WTC11 (cell line): ENCODE data around the gene SHPK. TPM values are rescaled to one million over a fixed set of nuclear protein-coding genes. Genes with fewer than 3 reads are reported as not detected.

Experiments used
- ATAC-seq: fragments of 200-7000 bp; cut with Tn5 transposase; 2 replicates; pipeline ENCODE4 v1.10.0; 2021; ENCODE audit warnings: mild to moderate bottlenecking, moderate library complexity
- CTCF ChIA-PET: fragments of 300-600 bp; sonication (Branson Sonifier 250); formaldehyde crosslinking; loops from one replicate; lab custom pipeline; 2021; ENCODE audit warnings: antibody characterized with exemption; lab: Charles Lee
- POLR2A ChIA-PET: fragments of 350-600 bp; sonication (Branson Sonifier 250); formaldehyde crosslinking; loops from one replicate; lab custom pipeline; 2021; ENCODE audit warnings: antibody characterized with exemption; lab: Charles Lee
- DNase-seq: peaks from one replicate; pipeline ENCODE4 v3.0.0; 2021; ENCODE audit warnings: low spot score
- H3K27ac Mint-ChIP-seq: 2 replicates; pipeline ENCODE4 v1.8.0; 2021; ENCODE audit warnings: mixed read lengths
- H3K27me3 Mint-ChIP-seq: 2 replicates; pipeline ENCODE4 v1.8.0; 2021; ENCODE audit warnings: low read depth, mild to moderate bottlenecking, moderate library complexity, mixed read lengths
- H3K36me3 Mint-ChIP-seq: 2 replicates; pipeline ENCODE4 v1.8.0; 2021; ENCODE audit warnings: mixed read lengths
- H3K4me1 Mint-ChIP-seq: 2 replicates; pipeline ENCODE4 v1.8.0; 2022; ENCODE audit warnings: mixed read lengths
- H3K4me3 Mint-ChIP-seq: 2 replicates; pipeline ENCODE4 v1.8.0; 2021; ENCODE audit warnings: mild to moderate bottlenecking, moderate library complexity, mixed read lengths
- H3K9me3 Mint-ChIP-seq: 2 replicates; pipeline ENCODE4 v1.8.0; 2021; ENCODE audit warnings: mixed read lengths
- PRRX2 ChIP-seq: fragments of 250-450 bp; sonication (Bioruptor Pico); IDR thresholded peaks from 2 replicates; pipeline ENCODE4 v1.8.0; 2021; ENCODE audit warnings: mild to moderate bottlenecking
- SMAD3 ChIP-seq: sonication (generic); formaldehyde crosslinking; IDR thresholded peaks from 2 replicates; pipeline ENCODE4 v1.8.0; 2022; ENCODE audit warnings: missing genetic modification reagents, mild to moderate bottlenecking, borderline replicate concordance
- SOX15 ChIP-seq: fragments of 250-450 bp; sonication (Bioruptor Pico); IDR thresholded peaks from 2 replicates; pipeline ENCODE4 v1.9.0; 2021; ENCODE audit warnings: mild to moderate bottlenecking
- ZNF232 ChIP-seq: sonication (generic); formaldehyde crosslinking; IDR thresholded peaks from 2 replicates; pipeline ENCODE4 v1.8.0; 2022; ENCODE audit warnings: mild to moderate bottlenecking, missing genetic modification reagents
- ZNF263 ChIP-seq: sonication (generic); formaldehyde crosslinking; IDR thresholded peaks from 2 replicates; pipeline ENCODE4 v1.8.1; 2022; ENCODE audit warnings: low read depth, mild to moderate bottlenecking, moderate library complexity, missing genetic modification reagents
- ZNF423 ChIP-seq: fragments of 250-450 bp; sonication (Bioruptor Pico); IDR thresholded peaks from 2 replicates; pipeline ENCODE4 v2.1.2; 2022; ENCODE audit warnings: mild to moderate bottlenecking, moderate library complexity
- total RNA-seq: library from RNA; stranded (reverse); gene quantifications from 3 replicates; pipeline ENCODE4 v1.2.3, GENCODE V29; 2021
- TF ChIP-seq, protein P1 (sequence below): sonication (generic); formaldehyde crosslinking; IDR thresholded peaks from 2 replicates; pipeline ENCODE4 v1.8.0; 2022; ENCODE audit warnings: missing genetic modification reagents
- TF ChIP-seq, protein P2 (sequence below): sonication (generic); formaldehyde crosslinking; IDR thresholded peaks from 2 replicates; pipeline ENCODE4 v1.8.1; 2022; ENCODE audit warnings: low read depth, mild to moderate bottlenecking, moderate library complexity, missing genetic modification reagents, borderline replicate concordance
- TF ChIP-seq, protein P3 (sequence below): sonication (generic); formaldehyde crosslinking; IDR thresholded peaks from 2 replicates; pipeline ENCODE4 v1.8.1; 2022; ENCODE audit warnings: mild to moderate bottlenecking, moderate library complexity, missing genetic modification reagents
- TF ChIP-seq, protein P4 (sequence below): sonication (generic); formaldehyde crosslinking; IDR thresholded peaks from 2 replicates; pipeline ENCODE4 v1.8.1; 2023; ENCODE audit warnings: mild to moderate bottlenecking, missing genetic modification reagents, borderline replicate concordance
- TF ChIP-seq, protein P5 (sequence below): sonication (generic); formaldehyde crosslinking; IDR thresholded peaks from 2 replicates; pipeline ENCODE4 v1.8.1; 2023; ENCODE audit warnings: mild to moderate bottlenecking, moderate library complexity, missing genetic modification reagents

The SHPK gene
- total RNA-seq, 1 experiment from 2014 or later: 29.2 TPM

DNA sequence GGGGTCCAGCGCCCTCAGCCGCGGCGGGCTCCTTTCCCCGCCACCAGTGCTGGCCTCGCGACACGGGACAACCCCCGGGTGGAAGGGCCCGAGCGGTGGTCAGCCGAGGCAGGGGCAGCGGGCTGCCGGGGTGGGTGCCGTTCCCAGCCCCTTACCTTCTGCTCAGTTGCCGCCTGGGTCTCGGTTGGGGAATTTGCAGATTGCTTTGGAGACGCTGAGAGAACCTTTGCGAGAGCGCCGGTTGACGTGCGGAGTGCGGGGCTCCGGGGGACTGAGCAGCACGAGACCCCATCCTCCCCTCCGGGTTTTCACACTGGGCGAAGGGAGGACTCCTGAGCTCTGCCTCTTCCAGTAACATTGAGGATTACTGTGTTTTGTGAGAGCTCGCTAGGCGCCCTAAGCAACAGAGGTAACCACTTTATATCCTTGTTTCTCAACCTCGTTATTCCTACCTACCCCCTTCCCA is 891 bp upstream of the SHPK start (continued):
- TF ChIP-seq SOX15 (CRISPR knock-in tag): no peak
- TF ChIP-seq, protein P1, sequence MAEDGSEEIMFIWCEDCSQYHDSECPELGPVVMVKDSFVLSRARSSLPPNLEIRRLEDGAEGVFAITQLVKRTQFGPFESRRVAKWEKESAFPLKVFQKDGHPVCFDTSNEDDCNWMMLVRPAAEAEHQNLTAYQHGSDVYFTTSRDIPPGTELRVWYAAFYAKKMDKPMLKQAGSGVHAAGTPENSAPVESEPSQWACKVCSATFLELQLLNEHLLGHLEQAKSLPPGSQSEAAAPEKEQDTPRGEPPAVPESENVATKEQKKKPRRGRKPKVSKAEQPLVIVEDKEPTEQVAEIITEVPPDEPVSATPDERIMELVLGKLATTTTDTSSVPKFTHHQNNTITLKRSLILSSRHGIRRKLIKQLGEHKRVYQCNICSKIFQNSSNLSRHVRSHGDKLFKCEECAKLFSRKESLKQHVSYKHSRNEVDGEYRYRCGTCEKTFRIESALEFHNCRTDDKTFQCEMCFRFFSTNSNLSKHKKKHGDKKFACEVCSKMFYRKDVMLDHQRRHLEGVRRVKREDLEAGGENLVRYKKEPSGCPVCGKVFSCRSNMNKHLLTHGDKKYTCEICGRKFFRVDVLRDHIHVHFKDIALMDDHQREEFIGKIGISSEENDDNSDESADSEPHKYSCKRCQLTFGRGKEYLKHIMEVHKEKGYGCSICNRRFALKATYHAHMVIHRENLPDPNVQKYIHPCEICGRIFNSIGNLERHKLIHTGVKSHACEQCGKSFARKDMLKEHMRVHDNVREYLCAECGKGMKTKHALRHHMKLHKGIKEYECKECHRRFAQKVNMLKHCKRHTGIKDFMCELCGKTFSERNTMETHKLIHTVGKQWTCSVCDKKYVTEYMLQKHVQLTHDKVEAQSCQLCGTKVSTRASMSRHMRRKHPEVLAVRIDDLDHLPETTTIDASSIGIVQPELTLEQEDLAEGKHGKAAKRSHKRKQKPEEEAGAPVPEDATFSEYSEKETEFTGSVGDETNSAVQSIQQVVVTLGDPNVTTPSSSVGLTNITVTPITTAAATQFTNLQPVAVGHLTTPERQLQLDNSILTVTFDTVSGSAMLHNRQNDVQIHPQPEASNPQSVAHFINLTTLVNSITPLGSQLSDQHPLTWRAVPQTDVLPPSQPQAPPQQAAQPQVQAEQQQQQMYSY (CRISPR knock-in tag): peak; percentile 44; the same call in 1 of the 2 replicates

DNA sequence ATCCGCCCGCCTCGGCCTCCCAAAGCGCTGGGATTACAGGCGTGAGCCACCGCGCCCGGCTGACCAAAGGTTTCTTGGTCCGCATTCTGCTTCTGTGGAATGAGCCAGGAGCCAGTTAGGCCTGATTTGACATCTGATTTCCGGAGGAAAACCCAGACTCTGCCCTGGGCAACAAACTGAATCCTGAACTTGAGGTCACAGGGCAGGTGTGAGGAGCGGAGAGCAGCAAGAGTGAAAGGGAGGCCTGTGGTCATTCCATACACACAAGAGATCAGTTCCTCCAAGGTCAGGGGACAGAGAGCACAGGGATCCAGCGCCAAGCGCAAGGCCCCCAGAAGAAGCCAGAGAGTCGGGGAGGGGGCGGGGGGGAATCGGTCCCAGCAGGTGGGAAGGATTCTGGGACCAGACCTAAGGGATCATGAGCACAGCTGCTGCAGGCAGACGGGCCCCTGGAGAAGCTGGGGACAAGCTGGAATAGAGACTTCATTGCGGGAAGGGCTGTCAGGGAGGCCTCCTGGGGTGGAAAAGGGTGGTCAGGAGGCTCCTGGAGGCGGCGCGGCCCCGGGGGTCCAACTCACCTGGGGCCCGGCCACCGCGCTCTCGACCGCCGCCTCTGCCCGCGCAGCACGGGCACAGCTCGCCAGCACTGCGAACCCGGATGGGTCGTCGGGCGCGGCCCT is 436 bp downstream of the SHPK start:
- ATAC-seq: no peak
- Mint-ChIP-seq H3K27ac (peak overlapping the region; percentile 41; the same call in 1 of the 2 replicates), H3K4me1 (peaks cover 23% of the 10 kb centered on the region), H3K4me3 (peak overlapping the region; percentile 97), H3K9me3 (no peaks in the 10 kb centered on the region), H3K36me3 (peaks cover 8% of the 10 kb centered on the region; the same call in 1 of the 2 replicates), H3K27me3 (no peaks in the 10 kb centered on the region)
- POLR2A ChIA-PET: interaction anchor here (0.7 to 1.4 kb wide), 6 partner anchors 9 to 901 kb away, joined by 3 to 4 read pairs (median 4); partner anchors contain the start of genes EMC6 and TAX1BP3
- TF ChIP-seq, protein P2, sequence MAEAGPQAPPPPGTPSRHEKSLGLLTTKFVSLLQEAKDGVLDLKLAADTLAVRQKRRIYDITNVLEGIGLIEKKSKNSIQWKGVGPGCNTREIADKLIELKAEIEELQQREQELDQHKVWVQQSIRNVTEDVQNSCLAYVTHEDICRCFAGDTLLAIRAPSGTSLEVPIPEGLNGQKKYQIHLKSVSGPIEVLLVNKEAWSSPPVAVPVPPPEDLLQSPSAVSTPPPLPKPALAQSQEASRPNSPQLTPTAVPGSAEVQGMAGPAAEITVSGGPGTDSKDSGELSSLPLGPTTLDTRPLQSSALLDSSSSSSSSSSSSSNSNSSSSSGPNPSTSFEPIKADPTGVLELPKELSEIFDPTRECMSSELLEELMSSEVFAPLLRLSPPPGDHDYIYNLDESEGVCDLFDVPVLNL: no peak
- TF ChIP-seq, protein P3, sequence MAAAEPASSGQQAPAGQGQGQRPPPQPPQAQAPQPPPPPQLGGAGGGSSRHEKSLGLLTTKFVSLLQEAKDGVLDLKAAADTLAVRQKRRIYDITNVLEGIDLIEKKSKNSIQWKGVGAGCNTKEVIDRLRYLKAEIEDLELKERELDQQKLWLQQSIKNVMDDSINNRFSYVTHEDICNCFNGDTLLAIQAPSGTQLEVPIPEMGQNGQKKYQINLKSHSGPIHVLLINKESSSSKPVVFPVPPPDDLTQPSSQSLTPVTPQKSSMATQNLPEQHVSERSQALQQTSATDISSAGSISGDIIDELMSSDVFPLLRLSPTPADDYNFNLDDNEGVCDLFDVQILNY: no peak; the same call in 1 of the 2 replicates
- TF ChIP-seq, protein P4, sequence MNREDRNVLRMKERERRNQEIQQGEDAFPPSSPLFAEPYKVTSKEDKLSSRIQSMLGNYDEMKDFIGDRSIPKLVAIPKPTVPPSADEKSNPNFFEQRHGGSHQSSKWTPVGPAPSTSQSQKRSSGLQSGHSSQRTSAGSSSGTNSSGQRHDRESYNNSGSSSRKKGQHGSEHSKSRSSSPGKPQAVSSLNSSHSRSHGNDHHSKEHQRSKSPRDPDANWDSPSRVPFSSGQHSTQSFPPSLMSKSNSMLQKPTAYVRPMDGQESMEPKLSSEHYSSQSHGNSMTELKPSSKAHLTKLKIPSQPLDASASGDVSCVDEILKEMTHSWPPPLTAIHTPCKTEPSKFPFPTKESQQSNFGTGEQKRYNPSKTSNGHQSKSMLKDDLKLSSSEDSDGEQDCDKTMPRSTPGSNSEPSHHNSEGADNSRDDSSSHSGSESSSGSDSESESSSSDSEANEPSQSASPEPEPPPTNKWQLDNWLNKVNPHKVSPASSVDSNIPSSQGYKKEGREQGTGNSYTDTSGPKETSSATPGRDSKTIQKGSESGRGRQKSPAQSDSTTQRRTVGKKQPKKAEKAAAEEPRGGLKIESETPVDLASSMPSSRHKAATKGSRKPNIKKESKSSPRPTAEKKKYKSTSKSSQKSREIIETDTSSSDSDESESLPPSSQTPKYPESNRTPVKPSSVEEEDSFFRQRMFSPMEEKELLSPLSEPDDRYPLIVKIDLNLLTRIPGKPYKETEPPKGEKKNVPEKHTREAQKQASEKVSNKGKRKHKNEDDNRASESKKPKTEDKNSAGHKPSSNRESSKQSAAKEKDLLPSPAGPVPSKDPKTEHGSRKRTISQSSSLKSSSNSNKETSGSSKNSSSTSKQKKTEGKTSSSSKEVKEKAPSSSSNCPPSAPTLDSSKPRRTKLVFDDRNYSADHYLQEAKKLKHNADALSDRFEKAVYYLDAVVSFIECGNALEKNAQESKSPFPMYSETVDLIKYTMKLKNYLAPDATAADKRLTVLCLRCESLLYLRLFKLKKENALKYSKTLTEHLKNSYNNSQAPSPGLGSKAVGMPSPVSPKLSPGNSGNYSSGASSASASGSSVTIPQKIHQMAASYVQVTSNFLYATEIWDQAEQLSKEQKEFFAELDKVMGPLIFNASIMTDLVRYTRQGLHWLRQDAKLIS: no peak
- TF ChIP-seq ZNF263 (CRISPR knock-in tag): no peak
- TF ChIP-seq, protein P5, sequence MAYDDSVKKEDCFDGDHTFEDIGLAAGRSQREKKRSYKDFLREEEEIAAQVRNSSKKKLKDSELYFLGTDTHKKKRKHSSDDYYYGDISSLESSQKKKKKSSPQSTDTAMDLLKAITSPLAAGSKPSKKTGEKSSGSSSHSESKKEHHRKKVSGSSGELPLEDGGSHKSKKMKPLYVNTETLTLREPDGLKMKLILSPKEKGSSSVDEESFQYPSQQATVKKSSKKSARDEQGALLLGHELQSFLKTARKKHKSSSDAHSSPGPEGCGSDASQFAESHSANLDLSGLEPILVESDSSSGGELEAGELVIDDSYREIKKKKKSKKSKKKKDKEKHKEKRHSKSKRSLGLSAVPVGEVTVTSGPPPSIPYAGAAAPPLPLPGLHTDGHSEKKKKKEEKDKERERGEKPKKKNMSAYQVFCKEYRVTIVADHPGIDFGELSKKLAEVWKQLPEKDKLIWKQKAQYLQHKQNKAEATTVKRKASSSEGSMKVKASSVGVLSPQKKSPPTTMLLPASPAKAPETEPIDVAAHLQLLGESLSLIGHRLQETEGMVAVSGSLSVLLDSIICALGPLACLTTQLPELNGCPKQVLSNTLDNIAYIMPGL: 0 out of 2 replicates have a peak, but pooled peaks have one; percentile 9
- TF ChIP-seq ZNF423 (CRISPR knock-in tag): peak; percentile 38; the same call in 1 of the 2 replicates
- TF ChIP-seq ZNF232 (CRISPR knock-in tag): peak; percentile 82; the same call in 1 of the 2 replicates
- TF ChIP-seq PRRX2 (CRISPR knock-in tag): no peak
- TF ChIP-seq SMAD3: 0 out of 2 replicates have a peak, but pooled peaks have one; percentile 46
- no peak for DNase-seq
- CTCF ChIA-PET: interaction anchor here (0.9 to 3.2 kb wide), 12 partner anchors 12 to 623 kb away, joined by 3 to 25 read pairs (median 7); partner anchors contain the start of gene NCBP3
